ENCODE data around the gene KCNJ10.

Gene KCNJ10

DNA sequence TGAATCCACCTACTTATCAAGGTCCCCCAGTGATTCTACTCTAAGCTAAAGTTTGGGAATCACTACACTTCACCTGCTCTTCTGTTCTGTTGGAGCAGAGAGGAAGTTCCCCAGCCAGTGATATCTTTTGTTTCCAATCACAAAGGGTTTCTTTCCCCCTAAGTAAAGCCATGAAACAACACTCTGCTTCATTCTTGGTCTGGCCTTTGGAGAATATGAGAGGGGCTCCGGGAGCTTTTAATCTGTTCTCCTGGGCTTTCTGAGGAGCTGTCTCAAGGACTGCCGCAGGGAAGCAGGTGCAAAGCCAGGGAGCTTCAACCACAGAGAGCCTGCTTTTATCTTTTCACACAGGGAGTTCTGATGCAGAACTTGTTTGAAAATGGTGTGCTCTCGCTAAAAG lies 105.8 kb downstream of the KCNJ10 start:
- H3K27me3 ChIP-seq (replicated peaks) = peaks cover 2% of the 10 kb centered on the region
- in situ Hi-C loops (cut with HindIII; ENCODE audit: low pct_ligation_motif_present, low sequenced_read_pairs) = no loop called here
- no peak for TF ChIP-seq CTCF (IDR thresholded peaks at IDR 0.05; ENCODE audit: low read depth, low read length, missing control alignments)
- H3K36me3 ChIP-seq (replicated peaks) = no peaks in the 10 kb centered on the region
- no peak overlapping the region for H3K4me3 ChIP-seq (ENCODE audit: low read depth, low read length)
- H3K27ac ChIP-seq = no peak overlapping the region
- no peak for DNase-seq

GRCh38 chr1:159962176-159962575 lies 107.8 kb downstream of the KCNJ10 start:
- in situ Hi-C loops (cut with HindIII; ENCODE audit: low pct_ligation_motif_present, low sequenced_read_pairs) = no loop called here
- Histone ChIP-seq H3K27ac (no peak overlapping the region), H3K4me3 (ENCODE audit: low read depth, low read length) (no peak overlapping the region), H3K36me3 (replicated peaks) (no peaks in the 10 kb centered on the region), H3K27me3 (replicated peaks) (peaks cover 2% of the 10 kb centered on the region)
- TF ChIP-seq CTCF (IDR thresholded peaks at IDR 0.05; ENCODE audit: low read depth, low read length, missing control alignments) = no peak
- no peak for DNase-seq

DNA sequence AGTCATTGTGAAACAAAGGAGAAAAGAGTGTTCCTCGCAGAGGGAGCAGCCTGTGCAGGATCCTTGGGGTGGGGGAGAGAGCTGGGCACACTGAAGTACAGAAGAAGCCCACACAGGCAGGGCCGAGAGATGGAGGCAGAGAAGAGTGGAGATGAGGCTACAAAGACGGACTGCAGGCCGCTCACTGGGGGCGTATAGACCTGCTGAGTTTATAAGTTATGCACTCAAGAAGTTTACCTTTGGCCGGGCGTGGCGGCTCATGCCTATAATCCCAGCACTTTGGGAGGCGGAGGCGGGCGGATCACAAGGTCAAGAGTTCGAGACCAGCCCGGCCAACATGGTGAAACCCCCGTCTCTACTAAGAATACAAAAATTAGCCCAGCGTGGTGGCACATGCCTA lies 108.3 kb downstream of the KCNJ10 start:
- Histone ChIP-seq H3K4me3 (ENCODE audit: low read depth, low read length) (no peak overlapping the region), H3K27me3 (replicated peaks) (peaks cover 2% of the 10 kb centered on the region), H3K27ac (no peak overlapping the region), H3K36me3 (replicated peaks) (no peaks in the 10 kb centered on the region)
- in situ Hi-C loops (cut with HindIII; ENCODE audit: low pct_ligation_motif_present, low sequenced_read_pairs) = no loop called here
- no peak for DNase-seq
- no peak for TF ChIP-seq CTCF (IDR thresholded peaks at IDR 0.05; ENCODE audit: low read depth, low read length, missing control alignments)

DNA sequence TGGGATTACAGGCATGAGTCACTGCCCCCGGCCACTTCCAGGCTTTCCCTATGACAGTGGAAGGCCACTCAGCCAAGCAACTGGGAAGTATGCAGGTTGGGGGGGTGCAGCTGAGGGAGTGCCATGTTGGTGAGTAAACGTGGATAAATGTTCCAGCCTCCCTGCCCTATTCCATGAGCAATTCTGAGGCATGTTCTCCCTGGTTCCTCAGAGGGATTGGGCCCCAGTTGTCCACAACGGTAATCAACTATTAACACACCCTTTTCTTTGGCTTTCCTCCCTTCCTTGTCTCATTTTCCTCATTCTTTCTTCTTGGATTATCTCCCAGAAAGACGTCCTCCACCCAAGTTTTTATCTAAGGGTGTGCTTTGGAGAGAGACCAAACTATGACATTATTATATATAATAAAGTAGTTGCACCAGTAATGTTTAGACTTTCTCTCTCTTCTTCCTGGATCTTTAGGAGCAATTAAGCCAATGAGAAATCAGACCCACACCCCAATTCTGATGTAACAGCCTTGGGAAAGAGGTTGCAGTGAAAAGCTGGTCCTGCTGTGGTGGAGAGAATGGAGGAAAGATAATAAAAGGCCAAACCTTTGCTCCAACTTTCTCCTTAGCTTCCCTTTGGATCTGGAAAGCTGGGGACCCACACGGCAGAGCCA lies 109.1 kb downstream of the KCNJ10 start:
- in situ Hi-C loops (cut with HindIII; ENCODE audit: low pct_ligation_motif_present, low sequenced_read_pairs) = no loop called here
- Histone ChIP-seq H3K4me3 (ENCODE audit: low read depth, low read length) (no peak overlapping the region), H3K27ac (no peak overlapping the region), H3K36me3 (replicated peaks) (no peaks in the 10 kb centered on the region), H3K27me3 (replicated peaks) (peaks cover 2% of the 10 kb centered on the region)
- no peak for TF ChIP-seq CTCF (IDR thresholded peaks at IDR 0.05; ENCODE audit: low read depth, low read length, missing control alignments)
- DNase-seq = peak; percentile 7

DNA sequence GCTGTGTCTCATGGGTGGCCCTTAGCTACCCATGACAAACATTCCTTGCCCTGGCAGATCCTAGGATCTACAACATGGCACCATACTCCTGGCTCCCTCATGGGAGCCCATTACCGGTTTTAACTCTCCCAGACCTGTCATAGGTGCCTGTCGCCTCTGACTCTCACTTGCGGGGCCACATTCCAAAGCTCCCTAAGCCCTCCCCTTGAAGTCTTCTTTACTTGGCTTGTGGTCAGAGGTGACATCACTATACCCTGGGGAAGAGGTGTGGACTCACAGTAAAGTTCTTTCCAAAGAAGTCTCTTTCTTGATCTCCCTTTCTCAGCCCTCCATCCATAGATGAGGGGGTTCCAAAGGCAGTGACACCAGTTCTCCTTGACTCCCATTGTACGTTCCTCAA lies 110.5 kb downstream of the KCNJ10 start:
- H3K4me3 ChIP-seq (ENCODE audit: low read depth, low read length) = no peak overlapping the region
- peaks cover 2% of the 10 kb centered on the region for H3K27me3 ChIP-seq (replicated peaks)
- H3K27ac ChIP-seq = no peak overlapping the region
- in situ Hi-C loops (cut with HindIII; ENCODE audit: low pct_ligation_motif_present, low sequenced_read_pairs) = no loop called here
- no peak for TF ChIP-seq CTCF (IDR thresholded peaks at IDR 0.05; ENCODE audit: low read depth, low read length, missing control alignments)
- no peaks in the 10 kb centered on the region for H3K36me3 ChIP-seq (replicated peaks)
- no peak for DNase-seq
